HL-60 (cell line): ENCODE results near the gene SH3BP2.

ENCODE experiments used
- CTCF ChIP-seq: IDR thresholded peaks from one replicate; pipeline ENCODE4 v1.5.1; 2011; ENCODE audit warnings: low read length, control low read depth, inconsistent platforms; ENCODE audit not compliant: insufficient read depth
- POLR2AphosphoS5 ChIP-seq: IDR thresholded peaks from 2 replicates; pipeline ENCODE4 v1.6.1; 2012; ENCODE audit warnings: low read depth
- SPI1 ChIP-seq: IDR thresholded peaks from 2 replicates; pipeline ENCODE4 v1.6.1; 2012; ENCODE audit warnings: low read depth, mild to moderate bottlenecking, borderline replicate concordance

GRCh38 chr4:2820216-2820982 lies 27.5 kb downstream of the SH3BP2 start:
- TF ChIP-seq SPI1 (no peak), CTCF (no peak), POLR2AphosphoS5 (0 out of 2 replicates have a peak, but pooled peaks have one; percentile 7)
